DND-41 (cell line): ENCODE results near the gene CHTF18.

ENCODE experiments used
- ATAC-seq: fragments of 200-7000 bp; cut with Tn5 transposase; 3 replicates; pipeline ENCODE4 v1.9.1; 2021; ENCODE audit warnings: low read depth; ENCODE audit not compliant: insufficient read depth
- DNase-seq: peaks from one replicate; pipeline ENCODE4 v3.0.0-alpha.2; 2020
- H2AFZ ChIP-seq: 2 replicates; pipeline ENCODE4 v1.6.0; 2012; ENCODE audit warnings: low read depth, low read length
- H3K27ac ChIP-seq: 2 replicates; pipeline ENCODE4 v1.5.1; 2012; ENCODE audit warnings: low read length, inconsistent platforms
- H3K27me3 ChIP-seq: fragments of 200-600 bp; sonication (generic); 2 replicates; pipeline ENCODE4 v1.6.0; 2012; ENCODE audit warnings: low read length, mild to moderate bottlenecking, inconsistent platforms; ENCODE audit not compliant: insufficient read depth, poor library complexity
- H3K36me3 ChIP-seq: 2 replicates; pipeline ENCODE4 v1.5.1; 2012; ENCODE audit warnings: low read length, inconsistent platforms; ENCODE audit not compliant: insufficient read depth
- H3K4me1 ChIP-seq: 2 replicates; pipeline ENCODE4 v1.5.1; 2012; ENCODE audit warnings: mild to moderate bottlenecking, low read length; ENCODE audit not compliant: insufficient read depth
- H3K4me2 ChIP-seq: 2 replicates; pipeline ENCODE4 v1.6.0; 2012; ENCODE audit warnings: mild to moderate bottlenecking, moderate library complexity, low read length, inconsistent platforms; ENCODE audit not compliant: insufficient read depth
- H3K4me3 ChIP-seq, 2 experiments: fragments of 200-600 bp in 1 of 2; shearing (Covaris generic) in 1 of 2; 2 replicates each; pipeline ENCODE4 v1.5.1; 2012 to 2016; ENCODE audit warnings: inconsistent platforms in 2 of 2, low read length in 2 of 2, mild to moderate bottlenecking in 2 of 2, low read depth in 1 of 2, moderate library complexity in 1 of 2
- H3K79me2 ChIP-seq: 2 replicates; pipeline ENCODE4 v1.6.0; 2012; ENCODE audit warnings: low read length, inconsistent platforms; ENCODE audit not compliant: insufficient read depth
- H3K9ac ChIP-seq: 2 replicates; pipeline ENCODE4 v1.6.0; 2012; ENCODE audit warnings: low read depth, mild to moderate bottlenecking, inconsistent platforms, low read length, moderate library complexity
- H3K9me3 ChIP-seq: 2 replicates; pipeline ENCODE4 v1.5.1; 2012; ENCODE audit warnings: low read length, moderate library complexity, mild to moderate bottlenecking, inconsistent platforms; ENCODE audit not compliant: insufficient read depth, severe bottlenecking
- H4K20me1 ChIP-seq: 2 replicates; pipeline ENCODE4 v1.6.0; 2012; ENCODE audit warnings: low read length; ENCODE audit not compliant: insufficient read depth
- CTCF ChIP-seq: IDR thresholded peaks from 2 replicates; pipeline ENCODE4 v1.5.1; 2012; ENCODE audit warnings: borderline replicate concordance, low read length, moderate library complexity, mild to moderate bottlenecking; ENCODE audit not compliant: poor library complexity, severe bottlenecking; ENCODE audit errors: extremely low read depth
- EZH2 ChIP-seq: IDR thresholded peaks from 3 replicates; pipeline ENCODE4 v1.6.1; 2012; ENCODE audit warnings: borderline replicate concordance, low read depth, mild to moderate bottlenecking, moderate library complexity, low read length, inconsistent platforms; ENCODE audit not compliant: severe bottlenecking

The CHTF18 gene

GRCh38 chr16:764184-764750 is 24.2 kb upstream of the CHTF18 start:
- H3K4me3 ChIP-seq, result no peak overlapping the region
- no peaks in the 10 kb centered on the region for H3K27me3 ChIP-seq
- no peak for TF ChIP-seq EZH2
- no peak for TF ChIP-seq CTCF
- no peak overlapping the region for H2AFZ ChIP-seq
- no peaks in the 10 kb centered on the region for H3K4me1 ChIP-seq
- H4K20me1 ChIP-seq, result no peaks in the 10 kb centered on the region; the same call in 1 of the 2 replicates
- no peaks in the 10 kb centered on the region for H3K36me3 ChIP-seq
- no peak overlapping the region for H3K9ac ChIP-seq
- no peak overlapping the region for H3K27ac ChIP-seq
- H3K4me2 ChIP-seq, result no peak overlapping the region
- H3K9me3 ChIP-seq, result no peaks in the 10 kb centered on the region
- H3K79me2 ChIP-seq, result no peaks in the 10 kb centered on the region
- ATAC-seq, result no peak
- no peak for DNase-seq

- Histone ChIP-seq H4K20me1 (no peaks in the 10 kb centered on the region; the same call in 1 of the 2 replicates), H3K27ac (no peak overlapping the region), H3K4me3 (no peak overlapping the region), H3K27me3 (no peaks in the 10 kb centered on the region), H3K79me2 (no peaks in the 10 kb centered on the region), H3K36me3 (no peaks in the 10 kb centered on the region), H3K4me1 (no peaks in the 10 kb centered on the region), H3K4me2 (no peak overlapping the region), H2AFZ (no peak overlapping the region), H3K9me3 (no peaks in the 10 kb centered on the region), H3K9ac (no peak overlapping the region)
- no peak for TF ChIP-seq CTCF
- TF ChIP-seq EZH2, result no peak
- DNase-seq (no peak), ATAC-seq (no peak)
These were observed 23.5 kb upstream of the CHTF18 start for GRCh38 chr16:764848-765487.

GRCh38 chr16:765488-765865 is 22.9 kb upstream of the CHTF18 start:
- H3K9ac ChIP-seq, result no peak overlapping the region
- H3K79me2 ChIP-seq, result no peaks in the 10 kb centered on the region
- no peak overlapping the region for H2AFZ ChIP-seq
- H3K4me2 ChIP-seq, result no peak overlapping the region
- no peaks in the 10 kb centered on the region for H3K9me3 ChIP-seq
- no peak overlapping the region for H3K4me3 ChIP-seq
- no peak overlapping the region for H3K27ac ChIP-seq
- DNase-seq (no peak), ATAC-seq (no peak)
- H3K27me3 ChIP-seq, result no peaks in the 10 kb centered on the region
- no peaks in the 10 kb centered on the region for H3K4me1 ChIP-seq
- H3K36me3 ChIP-seq, result no peaks in the 10 kb centered on the region
- TF ChIP-seq CTCF (no peak), EZH2 (no peak)
- H4K20me1 ChIP-seq, result no peaks in the 10 kb centered on the region; the same call in 1 of the 2 replicates
